Retinal pigment epithelial cell (primary cell): ENCODE measurements around the gene URB1.

ENCODE experiments used
- DNase-seq: peaks from one replicate; pipeline ENCODE4 v3.0.0-alpha.2; 2010; ENCODE audit warnings: low read depth
- H3K4me3 ChIP-seq: 2 replicates; pipeline ENCODE4 v1.5.1; 2011; ENCODE audit warnings: mild to moderate bottlenecking, low read length, control low read depth, moderate library complexity
- TF ChIP-seq, protein P1 (sequence below): conservative IDR thresholded peaks from 2 replicates; pipeline ENCODE4 v1.5.1; 2011; ENCODE audit warnings: low read depth, low read length, control low read depth, inconsistent platforms

The URB1 gene

DNA sequence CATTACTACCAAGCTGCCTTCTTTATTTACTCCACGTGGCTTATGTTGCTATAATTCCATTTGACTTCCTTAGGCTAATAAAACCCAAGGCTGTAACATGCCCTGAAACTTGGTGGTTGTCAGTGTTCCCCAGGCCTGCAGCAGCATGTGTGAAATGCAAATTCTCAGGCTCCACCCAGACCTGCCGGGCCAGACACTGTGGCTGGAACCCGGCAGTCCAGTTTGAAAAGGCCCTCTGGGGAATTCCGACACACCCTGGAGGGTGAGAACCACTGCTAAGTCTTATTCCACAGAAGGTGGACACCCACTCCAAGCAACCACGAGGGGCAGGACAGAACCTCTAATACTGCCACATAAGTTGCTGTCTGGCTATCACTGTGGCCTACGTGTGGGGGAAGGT is 41.4 kb downstream of the URB1 start:
- no peak for DNase-seq
- H3K4me3 ChIP-seq = no peak overlapping the region
- TF ChIP-seq, protein P1, sequence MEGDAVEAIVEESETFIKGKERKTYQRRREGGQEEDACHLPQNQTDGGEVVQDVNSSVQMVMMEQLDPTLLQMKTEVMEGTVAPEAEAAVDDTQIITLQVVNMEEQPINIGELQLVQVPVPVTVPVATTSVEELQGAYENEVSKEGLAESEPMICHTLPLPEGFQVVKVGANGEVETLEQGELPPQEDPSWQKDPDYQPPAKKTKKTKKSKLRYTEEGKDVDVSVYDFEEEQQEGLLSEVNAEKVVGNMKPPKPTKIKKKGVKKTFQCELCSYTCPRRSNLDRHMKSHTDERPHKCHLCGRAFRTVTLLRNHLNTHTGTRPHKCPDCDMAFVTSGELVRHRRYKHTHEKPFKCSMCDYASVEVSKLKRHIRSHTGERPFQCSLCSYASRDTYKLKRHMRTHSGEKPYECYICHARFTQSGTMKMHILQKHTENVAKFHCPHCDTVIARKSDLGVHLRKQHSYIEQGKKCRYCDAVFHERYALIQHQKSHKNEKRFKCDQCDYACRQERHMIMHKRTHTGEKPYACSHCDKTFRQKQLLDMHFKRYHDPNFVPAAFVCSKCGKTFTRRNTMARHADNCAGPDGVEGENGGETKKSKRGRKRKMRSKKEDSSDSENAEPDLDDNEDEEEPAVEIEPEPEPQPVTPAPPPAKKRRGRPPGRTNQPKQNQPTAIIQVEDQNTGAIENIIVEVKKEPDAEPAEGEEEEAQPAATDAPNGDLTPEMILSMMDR = no peak

DNA sequence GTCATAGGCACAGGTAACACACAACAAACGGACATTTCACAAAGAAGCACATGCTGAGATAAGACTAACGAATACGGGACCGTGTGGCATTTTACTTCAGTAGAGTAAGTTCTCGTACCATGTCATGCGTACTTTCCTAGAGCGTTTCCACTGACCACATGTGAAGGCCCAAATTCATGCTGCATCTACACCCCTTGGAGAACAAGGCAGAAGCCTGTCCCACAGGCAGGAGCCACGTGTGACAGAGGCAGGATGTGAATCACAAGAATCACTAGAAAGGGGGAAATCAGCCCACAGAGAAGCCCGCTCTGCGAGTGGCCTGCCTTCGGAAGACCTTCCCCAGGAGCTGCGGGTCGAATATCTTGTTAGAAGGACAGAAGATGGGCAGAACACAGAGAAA is 41.8 kb downstream of the URB1 start:
- TF ChIP-seq, protein P1 = no peak
- no peak overlapping the region for H3K4me3 ChIP-seq
- no peak for DNase-seq

DNA sequence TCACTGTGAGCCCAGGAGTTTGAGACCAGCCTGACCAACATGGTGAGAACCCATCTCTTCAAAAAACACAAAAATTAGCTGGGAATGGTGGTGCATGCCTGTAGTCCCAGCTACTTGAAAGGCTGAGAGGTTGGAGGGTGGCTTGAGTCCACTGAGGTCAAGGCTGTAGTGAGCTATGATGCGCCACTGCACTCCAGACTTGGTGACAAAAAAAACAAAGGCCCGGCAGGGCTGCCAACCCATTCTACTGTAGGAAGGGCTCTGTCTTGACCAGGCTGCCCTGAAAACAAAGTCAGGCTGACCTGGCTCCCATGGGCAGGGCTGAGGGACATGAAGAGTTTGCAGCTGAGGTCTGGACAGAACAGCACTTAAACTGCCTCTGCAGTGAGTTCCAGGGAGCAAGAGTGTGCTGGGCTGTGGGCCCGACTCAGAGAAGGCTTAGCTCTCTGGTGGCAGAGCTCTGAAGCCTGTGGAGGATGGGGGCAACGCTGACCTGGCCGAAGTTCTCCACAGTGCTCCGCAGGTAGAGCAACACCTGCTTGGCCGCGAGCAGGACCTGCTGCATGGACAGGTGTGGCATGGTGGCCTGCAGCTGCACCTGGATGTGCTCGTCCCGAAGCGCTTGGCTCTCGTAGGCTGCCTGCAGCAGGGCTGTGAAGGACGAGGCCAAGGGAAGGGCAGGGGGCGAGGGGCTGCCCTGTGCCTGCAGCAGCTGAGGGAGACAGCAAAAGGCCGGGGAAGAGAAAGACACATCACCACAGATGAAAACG is 42.4 kb downstream of the URB1 start:
- TF ChIP-seq, protein P1 = no peak
- no peak for DNase-seq
- no peak overlapping the region for H3K4me3 ChIP-seq

DNA sequence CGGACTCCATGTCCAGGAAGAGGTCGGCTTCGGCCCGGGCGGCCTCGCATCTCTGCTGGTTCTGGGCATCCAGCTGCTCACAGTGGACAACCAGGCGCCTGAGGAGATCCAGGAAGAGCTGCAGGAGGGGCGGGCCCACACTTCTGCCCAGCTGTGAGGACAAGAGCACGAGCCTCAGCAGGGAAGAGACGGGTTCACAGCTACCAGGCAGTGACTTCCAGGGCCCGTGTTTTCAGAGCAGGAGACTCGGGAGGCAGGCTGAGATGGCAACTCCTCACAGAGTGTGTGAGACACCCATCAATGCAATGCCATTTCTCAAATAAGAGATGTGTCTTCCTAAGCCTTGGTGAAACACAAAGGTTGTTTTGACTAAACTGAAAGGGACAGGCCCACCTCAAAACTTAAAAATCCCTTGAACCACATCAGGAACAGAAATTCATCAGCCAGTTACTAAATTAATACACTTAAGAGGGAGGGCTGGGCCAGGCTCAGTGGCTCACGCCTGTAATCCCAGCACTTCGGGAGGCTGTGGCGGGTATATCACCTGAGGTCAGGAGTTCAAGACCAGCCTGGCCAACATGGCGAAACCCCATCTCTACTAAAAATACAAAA is 43.4 kb downstream of the URB1 start:
- DNase-seq = no peak
- TF ChIP-seq, protein P1 = no peak
- no peak overlapping the region for H3K4me3 ChIP-seq

DNA sequence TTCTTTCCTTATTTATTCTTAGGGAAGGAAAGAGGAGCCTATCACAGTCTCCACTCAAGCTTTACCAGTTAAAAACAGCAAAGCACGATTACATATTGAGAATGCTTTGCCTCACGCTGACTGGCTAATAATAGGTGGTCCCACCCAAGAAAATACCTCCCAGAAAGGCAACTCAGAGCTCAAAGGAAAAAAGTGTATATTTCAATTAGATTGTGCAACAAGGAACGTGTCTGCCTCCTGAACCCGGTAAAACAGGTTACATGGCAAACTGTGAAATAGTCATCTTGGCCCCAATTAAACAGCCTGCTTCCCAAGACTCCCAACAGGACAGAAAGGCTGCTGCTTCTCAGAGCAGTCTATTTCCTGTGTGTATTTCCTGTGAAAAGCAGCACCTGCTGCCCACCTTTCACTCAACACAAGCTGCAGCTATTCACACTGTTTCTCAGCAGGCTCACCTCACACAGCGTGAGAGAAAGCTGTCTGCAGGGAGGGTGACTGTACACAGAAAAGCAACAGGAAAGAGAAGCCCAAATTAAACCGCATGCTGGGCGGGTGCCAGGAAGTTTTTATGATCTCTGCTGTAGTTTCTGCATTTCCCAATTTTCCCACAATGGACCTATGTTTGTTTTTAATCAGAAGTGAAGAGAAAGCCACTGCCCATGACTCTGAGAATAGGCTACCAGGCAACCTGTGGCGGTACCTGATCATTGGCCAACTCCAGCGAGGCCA is 44.0 kb downstream of the URB1 start:
- H3K4me3 ChIP-seq = no peak overlapping the region
- TF ChIP-seq, protein P1 = no peak
- no peak for DNase-seq

DNA sequence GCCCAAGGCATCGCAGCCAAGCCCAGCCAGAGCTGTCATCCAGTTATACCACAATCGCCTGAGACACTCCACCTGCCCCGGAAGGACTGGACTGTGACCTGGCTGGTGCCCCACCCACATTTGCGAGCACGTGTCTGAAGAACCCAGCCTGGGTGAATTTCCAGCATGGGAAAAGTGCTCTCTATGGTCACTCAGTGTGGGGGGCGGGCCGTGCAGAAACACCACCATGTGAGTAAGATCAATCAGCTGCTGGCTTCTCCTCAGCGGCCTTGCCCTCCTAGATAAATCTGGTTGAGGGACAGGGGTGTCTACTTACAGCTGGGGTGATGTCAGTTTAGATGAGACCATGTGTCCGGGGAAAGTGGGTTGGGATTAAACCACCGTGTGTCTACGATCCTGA is 44.8 kb downstream of the URB1 start:
- no peak for DNase-seq
- TF ChIP-seq, protein P1 = no peak
- H3K4me3 ChIP-seq = no peak overlapping the region

DNA sequence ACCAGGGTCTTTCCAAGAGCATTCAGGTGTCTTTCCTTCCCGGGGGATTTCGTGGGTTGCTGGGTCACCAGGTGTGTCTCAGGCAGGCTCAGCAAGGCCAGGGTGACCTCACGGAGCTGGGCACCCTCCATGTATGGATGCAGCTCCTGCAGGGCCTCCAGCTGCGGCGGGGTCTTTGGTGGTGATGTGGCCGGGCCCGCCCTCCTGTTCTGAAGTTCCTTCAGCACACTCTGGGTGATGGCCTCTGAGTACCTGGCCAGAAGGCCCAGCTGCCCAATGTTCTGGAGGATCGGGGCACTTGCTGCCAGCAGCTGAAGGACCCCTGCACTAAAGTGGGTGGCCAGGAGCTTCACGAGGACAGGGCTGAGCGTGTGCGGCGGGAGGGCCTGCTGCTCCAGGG is 45.5 kb downstream of the URB1 start:
- H3K4me3 ChIP-seq = no peak overlapping the region
- TF ChIP-seq, protein P1 = no peak
- no peak for DNase-seq
